NT2/D1 (cell line): Measurements from ENCODE around the gene CACNG4.

ENCODE experiments used
- SUZ12 ChIP-seq: IDR thresholded peaks from 2 replicates; pipeline ENCODE4 v1.6.1; 2011; ENCODE audit not compliant: insufficient read length, insufficient read depth; ENCODE audit errors: extremely low read depth
- YY1 ChIP-seq: IDR thresholded peaks from 2 replicates; pipeline ENCODE4 v1.6.1; 2011; ENCODE audit not compliant: insufficient read length, insufficient read depth
- ZNF274 ChIP-seq: IDR thresholded peaks from 2 replicates; pipeline ENCODE4 v1.6.1; 2011; ENCODE audit warnings: mild to moderate bottlenecking, low read depth, low read length

- TF ChIP-seq YY1 (no peak), SUZ12 (no peak), ZNF274 (no peak)
Observed at GRCh38 chr17:66980896-66981295, 16.4 kb downstream of the CACNG4 start.
